Adipocyte (in vitro differentiated cells): ENCODE results near the gene ADCY1.

Experiments
- DNase-seq: peaks from one replicate; pipeline ENCODE4 v3.0.0-alpha.2; 2015; ENCODE audit warnings: low read depth
- H3K27me3 ChIP-seq: replicated peaks from 2 replicates; pipeline ENCODE4 v1.7.0; 2013; ENCODE audit warnings: mild to moderate bottlenecking, low read length, moderate library complexity; ENCODE audit not compliant: control insufficient read depth, insufficient read depth
- H3K36me3 ChIP-seq: 2 replicates; pipeline ENCODE4 v1.7.0; 2013; ENCODE audit warnings: low read length, mild to moderate bottlenecking, moderate library complexity; ENCODE audit not compliant: control insufficient read depth, insufficient read depth, severe bottlenecking
- H3K4me1 ChIP-seq: 2 replicates; pipeline ENCODE4 v1.7.0; 2013; ENCODE audit warnings: mild to moderate bottlenecking, low read length, moderate library complexity; ENCODE audit not compliant: control insufficient read depth, insufficient read depth
- H3K4me3 ChIP-seq: 2 replicates; pipeline ENCODE4 v1.7.0; 2013; ENCODE audit warnings: mild to moderate bottlenecking, low read length, moderate library complexity
- H3K9ac ChIP-seq: 2 replicates; pipeline ENCODE4 v1.7.0; 2013; ENCODE audit warnings: mild to moderate bottlenecking, low read length, moderate library complexity
- H3K9me3 ChIP-seq: 2 replicates; pipeline ENCODE4 v1.7.0; 2013; ENCODE audit warnings: mild to moderate bottlenecking, low read length, moderate library complexity; ENCODE audit not compliant: control insufficient read depth

The ADCY1 gene

GRCh38 chr7:45658716-45659495 lies 84.7 kb downstream of the ADCY1 start:
- Histone ChIP-seq H3K27me3 (no peaks in the 10 kb centered on the region), H3K9ac (no peak overlapping the region), H3K36me3 (no peaks in the 10 kb centered on the region), H3K4me1 (no peaks in the 10 kb centered on the region), H3K9me3 (no peaks in the 10 kb centered on the region), H3K4me3 (no peak overlapping the region)
- DNase-seq = no peak

- H3K9me3 ChIP-seq = no peaks in the 10 kb centered on the region
- DNase-seq = no peak
- no peak overlapping the region for H3K4me3 ChIP-seq
- H3K27me3 ChIP-seq = no peaks in the 10 kb centered on the region
- no peaks in the 10 kb centered on the region for H3K36me3 ChIP-seq
- H3K9ac ChIP-seq = no peak overlapping the region
- no peaks in the 10 kb centered on the region for H3K4me1 ChIP-seq
Measured at GRCh38 chr7:45659496-45660139, 85.5 kb downstream of the ADCY1 start.

- no peak for DNase-seq
- no peak overlapping the region for H3K4me3 ChIP-seq
Measured at GRCh38 chr7:45660201-45660900, 86.2 kb downstream of the ADCY1 start.

GRCh38 chr7:45660901-45661211 lies 86.7 kb downstream of the ADCY1 start:
- no peaks in the 10 kb centered on the region for H3K36me3 ChIP-seq
- H3K4me1 ChIP-seq = no peaks in the 10 kb centered on the region
- no peak overlapping the region for H3K9ac ChIP-seq
- no peak overlapping the region for H3K4me3 ChIP-seq
- H3K9me3 ChIP-seq = no peaks in the 10 kb centered on the region
- no peak for DNase-seq
- H3K27me3 ChIP-seq = no peaks in the 10 kb centered on the region

More at GRCh38 chr7:45660201-45660900, 86.2 kb downstream of the ADCY1 start:
- no peaks in the 10 kb centered on the region for H3K9me3 ChIP-seq
- no peak overlapping the region for H3K9ac ChIP-seq
- no peaks in the 10 kb centered on the region for H3K4me1 ChIP-seq
- no peaks in the 10 kb centered on the region for H3K27me3 ChIP-seq
- no peaks in the 10 kb centered on the region for H3K36me3 ChIP-seq

GRCh38 chr7:45661302-45661995 lies 87.3 kb downstream of the ADCY1 start:
- no peak overlapping the region for H3K4me3 ChIP-seq
- no peaks in the 10 kb centered on the region for H3K27me3 ChIP-seq
- no peak overlapping the region for H3K9ac ChIP-seq
- no peaks in the 10 kb centered on the region for H3K9me3 ChIP-seq
- no peaks in the 10 kb centered on the region for H3K36me3 ChIP-seq
- no peaks in the 10 kb centered on the region for H3K4me1 ChIP-seq
- no peak for DNase-seq

- Histone ChIP-seq H3K4me3 (no peak overlapping the region), H3K9me3 (no peaks in the 10 kb centered on the region), H3K4me1 (no peaks in the 10 kb centered on the region), H3K27me3 (no peaks in the 10 kb centered on the region), H3K9ac (no peak overlapping the region), H3K36me3 (no peaks in the 10 kb centered on the region)
- no peak for DNase-seq
Measured at GRCh38 chr7:45662018-45662417, 87.8 kb downstream of the ADCY1 start.

GRCh38 chr7:45662540-45663166 lies 88.5 kb downstream of the ADCY1 start:
- DNase-seq = no peak
- Histone ChIP-seq H3K9ac (no peak overlapping the region), H3K27me3 (no peaks in the 10 kb centered on the region), H3K9me3 (no peaks in the 10 kb centered on the region), H3K4me3 (no peak overlapping the region), H3K4me1 (no peaks in the 10 kb centered on the region), H3K36me3 (no peaks in the 10 kb centered on the region)

GRCh38 chr7:45663167-45663921 lies 89.2 kb downstream of the ADCY1 start:
- no peaks in the 10 kb centered on the region for H3K36me3 ChIP-seq
- no peaks in the 10 kb centered on the region for H3K27me3 ChIP-seq
- no peak overlapping the region for H3K4me3 ChIP-seq
- peak; percentile 18 for DNase-seq
- no peaks in the 10 kb centered on the region for H3K9me3 ChIP-seq
- no peaks in the 10 kb centered on the region for H3K4me1 ChIP-seq
- H3K9ac ChIP-seq = no peak overlapping the region

- Histone ChIP-seq H3K9me3 (no peaks in the 10 kb centered on the region), H3K4me1 (no peaks in the 10 kb centered on the region), H3K27me3 (no peaks in the 10 kb centered on the region), H3K4me3 (no peak overlapping the region), H3K36me3 (no peaks in the 10 kb centered on the region), H3K9ac (no peak overlapping the region)
- no peak for DNase-seq
Measured at GRCh38 chr7:45663965-45664633, 89.9 kb downstream of the ADCY1 start.

- no peak overlapping the region for H3K4me3 ChIP-seq
- H3K27me3 ChIP-seq = no peaks in the 10 kb centered on the region
- no peak for DNase-seq
- no peaks in the 10 kb centered on the region for H3K9me3 ChIP-seq
- H3K36me3 ChIP-seq = no peaks in the 10 kb centered on the region
- H3K9ac ChIP-seq = no peak overlapping the region
- H3K4me1 ChIP-seq = no peaks in the 10 kb centered on the region
Measured at GRCh38 chr7:45665172-45665571, 91.0 kb downstream of the ADCY1 start.
